Esophagus squamous epithelium (tissue), 4 donors: Measurements from ENCODE around the gene ECSIT.

Experiments
- POLR2A ChIP-seq, 4 donors: fragments of 450-650 bp; IDR thresholded peaks; one replicate each; pipeline ENCODE4 v1.6.1; 2017; ENCODE audit warnings: antibody characterized with exemption in 4 of 4, mild to moderate bottlenecking in 4 of 4, moderate library complexity in 3 of 4
- TF ChIP-seq, protein P1 (sequence below), 6 experiments: fragments of 450-650 bp in 4 of 6; fragments of 200-600 bp in 2 of 6; sonication (generic) in 2 of 6; IDR thresholded peaks; one replicate each; pipeline ENCODE4 v1.5.1; 2016 to 2019; ENCODE audit warnings: antibody characterized with exemption in 6 of 6, mild to moderate bottlenecking in 4 of 6, moderate library complexity in 4 of 6

DNA sequence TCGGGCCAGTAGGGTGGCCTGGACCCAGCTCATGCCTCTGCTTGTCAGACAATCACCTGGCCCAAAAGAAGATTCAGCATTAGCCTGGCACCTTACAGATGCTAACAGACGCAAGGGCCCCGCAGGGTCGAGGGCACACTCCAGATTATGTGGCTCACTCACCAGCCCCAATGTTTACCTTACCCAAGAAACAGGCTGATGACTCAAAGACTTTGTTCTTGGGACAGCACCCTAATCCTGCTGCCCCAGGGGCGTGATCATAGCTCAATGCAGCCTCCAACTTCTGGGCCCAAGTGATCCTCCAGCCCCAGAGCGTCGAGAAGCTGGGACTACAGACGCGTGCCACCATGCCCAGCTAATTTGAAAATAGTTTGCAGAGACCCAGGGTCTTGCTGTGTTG lies 9.8 kb downstream of the ECSIT start:
- TF ChIP-seq POLR2A (IDR thresholded peaks at IDR 0.05): no peak
- TF ChIP-seq, protein P1, sequence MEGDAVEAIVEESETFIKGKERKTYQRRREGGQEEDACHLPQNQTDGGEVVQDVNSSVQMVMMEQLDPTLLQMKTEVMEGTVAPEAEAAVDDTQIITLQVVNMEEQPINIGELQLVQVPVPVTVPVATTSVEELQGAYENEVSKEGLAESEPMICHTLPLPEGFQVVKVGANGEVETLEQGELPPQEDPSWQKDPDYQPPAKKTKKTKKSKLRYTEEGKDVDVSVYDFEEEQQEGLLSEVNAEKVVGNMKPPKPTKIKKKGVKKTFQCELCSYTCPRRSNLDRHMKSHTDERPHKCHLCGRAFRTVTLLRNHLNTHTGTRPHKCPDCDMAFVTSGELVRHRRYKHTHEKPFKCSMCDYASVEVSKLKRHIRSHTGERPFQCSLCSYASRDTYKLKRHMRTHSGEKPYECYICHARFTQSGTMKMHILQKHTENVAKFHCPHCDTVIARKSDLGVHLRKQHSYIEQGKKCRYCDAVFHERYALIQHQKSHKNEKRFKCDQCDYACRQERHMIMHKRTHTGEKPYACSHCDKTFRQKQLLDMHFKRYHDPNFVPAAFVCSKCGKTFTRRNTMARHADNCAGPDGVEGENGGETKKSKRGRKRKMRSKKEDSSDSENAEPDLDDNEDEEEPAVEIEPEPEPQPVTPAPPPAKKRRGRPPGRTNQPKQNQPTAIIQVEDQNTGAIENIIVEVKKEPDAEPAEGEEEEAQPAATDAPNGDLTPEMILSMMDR (IDR thresholded peaks at IDR 0.05): no peak
